GM18526 (cell line): Measurements from ENCODE around the gene RDH13.

ENCODE experiments used
- POLR2A ChIP-seq: IDR thresholded peaks from 3 replicates; pipeline ENCODE4 v1.6.1; 2011; ENCODE audit not compliant: insufficient read length; ENCODE audit errors: extremely low read depth

RDH13 gene

GRCh38 chr19:55095260-55096060 is 32.5 kb upstream of the RDH13 start:
- TF ChIP-seq POLR2A = no peak

GRCh38 chr19:55094456-55095259 is 31.7 kb upstream of the RDH13 start:
- TF ChIP-seq POLR2A = no peak

- no peak for TF ChIP-seq POLR2A
These were observed 29.7 kb upstream of the RDH13 start for GRCh38 chr19:55092423-55093318.

- no peak for TF ChIP-seq POLR2A
These were observed 29.0 kb upstream of the RDH13 start for GRCh38 chr19:55091955-55092354.

- TF ChIP-seq POLR2A = no peak
These were observed 28.4 kb upstream of the RDH13 start for GRCh38 chr19:55091126-55091910.

- no peak for TF ChIP-seq POLR2A
These were observed 27.6 kb upstream of the RDH13 start for GRCh38 chr19:55090564-55090963.

GRCh38 chr19:55089342-55089944 is 26.5 kb upstream of the RDH13 start:
- no peak for TF ChIP-seq POLR2A

- TF ChIP-seq POLR2A = no peak
These were observed 25.8 kb upstream of the RDH13 start for GRCh38 chr19:55088543-55089341.

GRCh38 chr19:55088021-55088451 is 25.1 kb upstream of the RDH13 start:
- no peak for TF ChIP-seq POLR2A

GRCh38 chr19:55087542-55087901 is 24.6 kb upstream of the RDH13 start:
- TF ChIP-seq POLR2A = no peak

- no peak for TF ChIP-seq POLR2A
These were observed 24.0 kb upstream of the RDH13 start for GRCh38 chr19:55086730-55087541.

- no peak for TF ChIP-seq POLR2A
These were observed 23.2 kb upstream of the RDH13 start for GRCh38 chr19:55085923-55086715.
